ENCODE measurements around the gene TBL3.

Gene TBL3

DNA sequence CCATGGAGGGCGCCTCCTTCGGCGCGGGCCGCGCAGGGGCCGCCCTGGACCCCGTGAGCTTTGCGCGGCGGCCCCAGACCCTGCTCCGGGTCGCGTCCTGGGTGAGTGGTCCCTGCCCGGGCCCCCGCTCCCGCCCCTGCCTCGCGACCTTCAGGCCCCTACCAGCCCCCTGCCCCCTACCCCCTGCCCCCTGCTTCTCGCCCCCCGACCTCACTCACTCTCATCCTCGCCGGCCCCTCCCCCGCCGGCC lies 18.2 kb downstream of the TBL3 start:
- Histone ChIP-seq H3K4me3 (ENCODE audit: severe bottlenecking) (peak overlapping the region; percentile 48), H3K9me3 (ENCODE audit: severe bottlenecking) (no peaks in the 10 kb centered on the region), H3K27ac (ENCODE audit: poor library complexity, severe bottlenecking) (no peak overlapping the region), H3K4me1 (ENCODE audit: insufficient read depth, poor library complexity, severe bottlenecking) (peaks cover 6% of the 10 kb centered on the region), H3K36me3 (ENCODE audit: low read depth) (peaks cover 17% of the 10 kb centered on the region), H3K27me3 (ENCODE audit: insufficient read depth, poor library complexity, severe bottlenecking) (peaks cover 5% of the 10 kb centered on the region)
- DNase-seq (ENCODE audit: low spot score) (no peak), ATAC-seq (ENCODE audit: low read depth) (no peak)
- TF ChIP-seq CTCF (IDR thresholded peaks at IDR 0.05; ENCODE audit: poor library complexity, severe bottlenecking) = no peak

DNA sequence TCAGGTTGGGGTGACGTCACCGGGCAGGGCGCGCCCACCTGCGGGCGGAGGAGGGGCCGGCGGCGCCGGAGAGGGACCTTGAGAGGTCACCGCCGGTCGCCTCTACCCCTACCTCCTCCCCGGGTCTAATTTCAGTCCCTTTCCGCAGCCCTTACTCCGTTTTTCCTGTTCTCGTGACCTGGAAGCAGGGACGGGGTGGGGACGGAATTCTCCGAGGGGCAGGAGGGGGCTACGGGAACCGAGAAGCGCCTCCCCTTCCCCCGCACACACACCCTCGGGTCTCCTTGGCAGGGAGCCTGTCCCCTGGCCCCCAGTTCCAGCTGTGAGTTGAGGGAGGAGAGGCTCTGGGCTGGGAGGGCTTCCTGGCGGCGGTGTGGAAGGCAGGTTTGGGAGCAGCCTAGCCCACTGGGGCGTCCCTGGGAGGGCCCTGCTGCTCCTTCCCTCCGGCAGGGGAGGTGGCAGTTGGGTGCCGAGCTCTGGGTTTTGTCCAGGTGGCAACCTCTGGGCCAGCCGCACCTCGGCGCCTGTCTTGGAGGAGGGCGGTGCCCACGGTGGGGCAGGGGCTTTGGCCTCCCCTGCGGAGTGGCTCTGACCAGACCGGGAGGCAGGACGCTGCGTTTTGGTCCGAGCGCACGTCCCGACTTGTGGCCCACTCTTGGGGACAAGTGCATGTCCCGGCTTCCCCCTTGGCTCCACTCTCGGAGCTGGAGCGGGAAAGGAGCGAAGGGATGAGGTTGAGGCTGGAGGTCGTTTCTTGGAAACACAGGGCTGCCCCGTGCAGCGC lies 18.7 kb downstream of the TBL3 start:
- H3K36me3 ChIP-seq (ENCODE audit: low read depth) = peaks cover 12% of the 10 kb centered on the region
- H3K4me3 ChIP-seq (ENCODE audit: severe bottlenecking) = peak overlapping the region; percentile 48
- H3K27me3 ChIP-seq (ENCODE audit: insufficient read depth, poor library complexity, severe bottlenecking) = peaks cover 5% of the 10 kb centered on the region
- ATAC-seq (ENCODE audit: low read depth) = no peak
- no peaks in the 10 kb centered on the region for H3K9me3 ChIP-seq (ENCODE audit: severe bottlenecking)
- H3K27ac ChIP-seq (ENCODE audit: poor library complexity, severe bottlenecking) = no peak overlapping the region
- H3K4me1 ChIP-seq (ENCODE audit: insufficient read depth, poor library complexity, severe bottlenecking) = peaks cover 2% of the 10 kb centered on the region
- no peak for TF ChIP-seq CTCF (IDR thresholded peaks at IDR 0.05; ENCODE audit: poor library complexity, severe bottlenecking)
- no peak for DNase-seq (ENCODE audit: low spot score)

- Histone ChIP-seq H3K27me3 (ENCODE audit: insufficient read depth, poor library complexity, severe bottlenecking) (peaks cover 5% of the 10 kb centered on the region), H3K9me3 (ENCODE audit: severe bottlenecking) (no peaks in the 10 kb centered on the region), H3K36me3 (ENCODE audit: low read depth) (peaks cover 6% of the 10 kb centered on the region), H3K4me1 (ENCODE audit: insufficient read depth, poor library complexity, severe bottlenecking) (peaks cover 2% of the 10 kb centered on the region), H3K4me3 (ENCODE audit: severe bottlenecking) (no peak overlapping the region), H3K27ac (ENCODE audit: poor library complexity, severe bottlenecking) (no peak overlapping the region)
- no peak for TF ChIP-seq CTCF (IDR thresholded peaks at IDR 0.05; ENCODE audit: poor library complexity, severe bottlenecking)
- DNase-seq (ENCODE audit: low spot score) (no peak), ATAC-seq (ENCODE audit: low read depth) (no peak)
These were observed 19.3 kb downstream of the TBL3 start for GRCh38 chr16:1991135-1991551.

GRCh38 chr16:1991588-1991947 lies 19.7 kb downstream of the TBL3 start:
- Histone ChIP-seq H3K36me3 (ENCODE audit: low read depth) (peaks cover 2% of the 10 kb centered on the region; the same call in 1 of the 2 replicates), H3K27ac (ENCODE audit: poor library complexity, severe bottlenecking) (no peak overlapping the region), H3K4me3 (ENCODE audit: severe bottlenecking) (no peak overlapping the region), H3K9me3 (ENCODE audit: severe bottlenecking) (no peaks in the 10 kb centered on the region), H3K27me3 (ENCODE audit: insufficient read depth, poor library complexity, severe bottlenecking) (peaks cover 5% of the 10 kb centered on the region), H3K4me1 (ENCODE audit: insufficient read depth, poor library complexity, severe bottlenecking) (peaks cover 2% of the 10 kb centered on the region)
- ATAC-seq (ENCODE audit: low read depth) = no peak
- TF ChIP-seq CTCF (IDR thresholded peaks at IDR 0.05; ENCODE audit: poor library complexity, severe bottlenecking) = no peak
- no peak for DNase-seq (ENCODE audit: low spot score)

GRCh38 chr16:1991948-1992703 lies 20.3 kb downstream of the TBL3 start:
- no peak overlapping the region for H3K27ac ChIP-seq (ENCODE audit: poor library complexity, severe bottlenecking)
- ATAC-seq (ENCODE audit: low read depth) = peak; percentile 55
- TF ChIP-seq CTCF (IDR thresholded peaks at IDR 0.05; ENCODE audit: poor library complexity, severe bottlenecking) = no peak
- H3K4me1 ChIP-seq (ENCODE audit: insufficient read depth, poor library complexity, severe bottlenecking) = peaks cover 2% of the 10 kb centered on the region
- DNase-seq (ENCODE audit: low spot score) = peak; percentile 95
- peaks cover 6% of the 10 kb centered on the region for H3K36me3 ChIP-seq (ENCODE audit: low read depth)
- H3K9me3 ChIP-seq (ENCODE audit: severe bottlenecking) = no peaks in the 10 kb centered on the region
- H3K4me3 ChIP-seq (ENCODE audit: severe bottlenecking) = no peak overlapping the region
- peaks cover 5% of the 10 kb centered on the region for H3K27me3 ChIP-seq (ENCODE audit: insufficient read depth, poor library complexity, severe bottlenecking)
